IMR-90 (cell line): ENCODE data around the gene ATP2B2. TPM values are rescaled to one million over a fixed set of nuclear protein-coding genes. Genes with fewer than 3 reads are reported as not detected.

Source experiments
- ATAC-seq: fragments of 200-7000 bp; cut with Tn5 transposase; 2 replicates; pipeline ENCODE4 v1.9.1; 2020; ENCODE audit warnings: low read depth, mild to moderate bottlenecking, moderate library complexity
- BruUV-seq: library from RNA; stranded (reverse); fragments of 400-500 nt; replicated peaks from 2 replicates; lab custom pipeline; 2021; lab: Mats Ljungman, UMichigan
- CTCF ChIA-PET: fragments of 300-600 bp; formaldehyde crosslinking; extraction: SDS; loops from one replicate; lab custom pipeline; 2021; ENCODE audit warnings: antibody characterized with exemption; lab: Yijun Ruan, JAX
- POLR2A ChIA-PET: fragments of 300-600 bp; sonication (Branson Sonifier 250); formaldehyde crosslinking; loops from one replicate; lab custom pipeline; 2022; ENCODE audit warnings: antibody characterized with exemption; ENCODE audit not compliant: unreplicated experiment; lab: Charles Lee
- DNase-seq: peaks from one replicate; pipeline ENCODE4 v3.0.0; 2013
- H2AFZ ChIP-seq: replicated peaks from 2 replicates; pipeline ENCODE3; 2013; ENCODE audit warnings: low read length, mild to moderate bottlenecking; ENCODE audit not compliant: poor library complexity
- H2AK5ac ChIP-seq: 2 replicates; pipeline ENCODE4 v1.6.1; 2013; ENCODE audit warnings: low read depth, low read length, inconsistent platforms
- H2AK9ac ChIP-seq: replicated peaks from 2 replicates; pipeline ENCODE3; 2013; ENCODE audit warnings: mild to moderate bottlenecking, low read depth, low read length, moderate library complexity; ENCODE audit not compliant: poor library complexity
- H2BK120ac ChIP-seq: 2 replicates; pipeline ENCODE4 v1.6.1; 2013; ENCODE audit warnings: low read depth, low read length, inconsistent platforms
- H2BK15ac ChIP-seq: 3 replicates; pipeline ENCODE4 v1.6.1; 2013; ENCODE audit warnings: low read depth, low read length, inconsistent platforms
- H2BK20ac ChIP-seq: 2 replicates; pipeline ENCODE4 v1.6.1; 2013; ENCODE audit warnings: low read depth, mild to moderate bottlenecking, inconsistent platforms, low read length, moderate library complexity
- H2BK5ac ChIP-seq: 2 replicates; pipeline ENCODE4 v1.6.1; 2013; ENCODE audit warnings: mild to moderate bottlenecking, low read depth, low read length, inconsistent platforms; ENCODE audit not compliant: poor library complexity, severe bottlenecking
- H3K14ac ChIP-seq: replicated peaks from 2 replicates; pipeline ENCODE4 v1.6.1; 2013; ENCODE audit warnings: low read depth, low read length, inconsistent platforms
- H3K18ac ChIP-seq: 2 replicates; pipeline ENCODE4 v1.6.1; 2013; ENCODE audit warnings: low read depth, low read length, control low read depth
- H3K23ac ChIP-seq: 2 replicates; pipeline ENCODE4 v1.6.1; 2013; ENCODE audit warnings: low read depth, low read length, inconsistent platforms
- H3K27ac ChIP-seq: 2 replicates; pipeline ENCODE4 v1.5.1; 2013; ENCODE audit warnings: mild to moderate bottlenecking, control low read depth, low read length; ENCODE audit not compliant: insufficient read depth
- H3K27me3 ChIP-seq: 2 replicates; pipeline ENCODE4 v1.6.1; 2013; ENCODE audit warnings: low read length; ENCODE audit not compliant: control insufficient read depth, insufficient read depth
- H3K36me3 ChIP-seq: 2 replicates; pipeline ENCODE4 v1.6.1; 2013; ENCODE audit warnings: low read length, mixed read lengths; ENCODE audit not compliant: control insufficient read depth, insufficient read depth
- H3K4ac ChIP-seq: 2 replicates; pipeline ENCODE4 v1.6.1; 2013; ENCODE audit warnings: low read depth, low read length, inconsistent platforms
- H3K4me1 ChIP-seq: 2 replicates; pipeline ENCODE4 v1.6.1; 2013; ENCODE audit warnings: low read length, mixed read lengths; ENCODE audit not compliant: control insufficient read depth, insufficient read depth
- H3K4me2 ChIP-seq: 2 replicates; pipeline ENCODE4 v1.6.1; 2013; ENCODE audit warnings: low read depth, mild to moderate bottlenecking, control low read depth, low read length, moderate library complexity
- H3K4me3 ChIP-seq: 2 replicates; pipeline ENCODE4 v1.5.1; 2013; ENCODE audit warnings: low read depth, mild to moderate bottlenecking, control low read depth, low read length, moderate library complexity; ENCODE audit not compliant: insufficient read depth
- H3K56ac ChIP-seq: 2 replicates; pipeline ENCODE4 v1.6.1; 2013; ENCODE audit warnings: low read length, inconsistent platforms; ENCODE audit not compliant: insufficient read depth; ENCODE audit errors: extremely low read depth
- H3K79me1 ChIP-seq, 2 experiments: 2 replicates each; pipeline ENCODE4 v1.6.1; 2013; ENCODE audit warnings: low read length in 2 of 2, inconsistent platforms in 1 of 2, low read depth in 1 of 2
- H3K9ac ChIP-seq: 2 replicates; pipeline ENCODE4 v1.6.1; 2013; ENCODE audit warnings: low read depth, low read length, control low read depth
- H3K9me1 ChIP-seq: 2 replicates; pipeline ENCODE4 v1.6.1; 2013; ENCODE audit warnings: low read length, inconsistent platforms; ENCODE audit not compliant: insufficient read depth
- H3K9me3 ChIP-seq: 2 replicates; pipeline ENCODE4 v1.6.1; 2013; ENCODE audit warnings: low read length; ENCODE audit not compliant: control insufficient read depth, insufficient read depth
- H4K20me1 ChIP-seq: 2 replicates; pipeline ENCODE4 v1.6.1; 2013; ENCODE audit warnings: low read length, inconsistent platforms; ENCODE audit not compliant: insufficient read depth
- H4K5ac ChIP-seq: 2 replicates; pipeline ENCODE4 v1.6.1; 2013; ENCODE audit warnings: mild to moderate bottlenecking, low read depth, low read length, control low read depth
- H4K8ac ChIP-seq, 2 experiments: 2 replicates each; pipeline ENCODE4 v1.6.1; 2013; ENCODE audit warnings: low read depth in 2 of 2, low read length in 2 of 2, control low read depth in 1 of 2, inconsistent platforms in 1 of 2
- H4K91ac ChIP-seq: 2 replicates; pipeline ENCODE4 v1.6.1; 2013; ENCODE audit warnings: low read depth, low read length, inconsistent platforms; ENCODE audit not compliant: insufficient read depth
- CEBPB ChIP-seq: IDR thresholded peaks from 2 replicates; pipeline ENCODE4 v1.6.1; 2012; ENCODE audit warnings: low read depth, low read length, improper control_type of control experiment
- CHD1 ChIP-seq: IDR thresholded peaks from 2 replicates; pipeline ENCODE4 v1.6.1; 2012; ENCODE audit warnings: low read depth, low read length, improper control_type of control experiment
- ELK1 ChIP-seq: fragments of 150-350 bp; IDR thresholded peaks from 2 replicates; pipeline ENCODE4 v1.6.1; 2016; ENCODE audit warnings: low read depth, mild to moderate bottlenecking, low read length, moderate library complexity, borderline replicate concordance
- MAZ ChIP-seq: IDR thresholded peaks from 2 replicates; pipeline ENCODE4 v1.6.1; 2012; ENCODE audit warnings: low read depth, mild to moderate bottlenecking, low read length, improper control_type of control experiment, moderate library complexity, borderline replicate concordance
- MXI1 ChIP-seq: IDR thresholded peaks from 2 replicates; pipeline ENCODE4 v1.6.1; 2012; ENCODE audit warnings: low read depth, mild to moderate bottlenecking, low read length, moderate library complexity, borderline replicate concordance
- POLR2A ChIP-seq: IDR thresholded peaks from 2 replicates; pipeline ENCODE4 v1.6.1; 2012; ENCODE audit warnings: mild to moderate bottlenecking, low read depth, low read length
- RAD21 ChIP-seq: IDR thresholded peaks from 2 replicates; pipeline ENCODE4 v1.6.1; 2012; ENCODE audit warnings: low read length, improper control_type of control experiment
- RCOR1 ChIP-seq: IDR thresholded peaks from 2 replicates; pipeline ENCODE4 v1.6.1; 2012; ENCODE audit warnings: mild to moderate bottlenecking, low read length, improper control_type of control experiment; ENCODE audit not compliant: insufficient replicate concordance
- SMC3 ChIP-seq: fragments of 150-350 bp; IDR thresholded peaks from 2 replicates; pipeline ENCODE4 v1.6.1; 2016; ENCODE audit warnings: low read depth, mild to moderate bottlenecking, antibody characterized with exemption, low read length, moderate library complexity
- WGBS, 2 experiments: methylation state at CpG; one replicate each; pipeline versions ENCODE4 v1.1.5 to v1.1.7; 2013; ENCODE audit warnings: missing lambda C conversion rate in 2 of 2; ENCODE audit not compliant: insufficient read length in 1 of 2; ENCODE audit errors: extremely low coverage in 2 of 2; 5-methylcytosine and 5-hydroxymethylcytosine counted together
- dilution Hi-C: fragments of 300-500 bp; cut with HindIII; formaldehyde crosslinking; loops from one replicate; pipeline ENCODE4 v1.14.3; 2018; ENCODE audit warnings: low sequenced_read_pairs; ENCODE audit not compliant: unreplicated experiment
- in situ Hi-C: fragments of 300-500 bp; cut with MboI; formaldehyde crosslinking; loops from 3 replicates; pipeline ENCODE4 v1.14.3; 2019; ENCODE audit warnings: low sequenced_read_pairs, inconsistent platforms, mixed read lengths
- intact Hi-C: fragments of 100-400 bp; cut with micrococcal nuclease; formaldehyde crosslinking; loops from 2 replicates; pipeline ENCODE4 v1.10.0; 2022
- polyA plus RNA-seq, 3 experiments: library from polyadenylated mRNA; depleted of rRNA; stranded (reverse); fragments of >200 nt; gene quantifications; 2 replicates each; pipeline ENCODE4 v1.2.3, GENCODE V29; 2012; ENCODE audit warnings: low replicate concordance in 1 of 3
- total RNA-seq: library from RNA; depleted of rRNA; stranded (reverse); fragments of >200 nt; gene quantifications from 2 replicates; pipeline ENCODE4 v1.2.3, GENCODE V29; 2012

The ATP2B2 gene
- total and polyA plus RNA-seq, 2 of the 4 experiments (the other 2 are of a cell fraction), result under 0.01 to 0.02 TPM

GRCh38 chr3:10513306-10513705 lies 7.9 kb upstream of the ATP2B2 start:
- Histone ChIP-seq H4K20me1 (no peaks in the 10 kb centered on the region), H3K14ac (no peak overlapping the region), H2AFZ (peak overlapping the region; percentile 24), H3K9me3 (no peaks in the 10 kb centered on the region), H3K4ac (no peak overlapping the region), H2BK120ac (no peak overlapping the region), H4K91ac (no peak overlapping the region), H3K4me3 (no peak overlapping the region), H3K18ac (no peak overlapping the region), H2BK15ac (no peak overlapping the region), H3K9me1 (no peaks in the 10 kb centered on the region; the same call in 1 of the 2 replicates), H2AK9ac (peak overlapping the region; percentile 10), H3K9ac (no peak overlapping the region), H3K79me1 (no peaks in the 10 kb centered on the region), H3K56ac (no peak overlapping the region), H3K27ac (no peak overlapping the region), H3K36me3 (no peaks in the 10 kb centered on the region), H4K5ac (no peak overlapping the region), H4K8ac (no peak overlapping the region), H2BK20ac (no peak overlapping the region), H3K4me2 (no peak overlapping the region), H2AK5ac (no peak overlapping the region), H2BK5ac (no peak overlapping the region), H3K27me3 (peaks cover 26% of the 10 kb centered on the region), H3K4me1 (peaks cover 2% of the 10 kb centered on the region; the same call in 1 of the 2 replicates), H3K23ac (no peak overlapping the region)
- WGBS, 2 experiments, result 80% methylated on average over 7 of the region's 8 CpGs; no CpG with 5 or more reads in 1 of the 2 experiments
- intact Hi-C loops (no loop called here), in situ Hi-C loops (no loop called here), dilution Hi-C loops (no loop called here)
- ATAC-seq (no peak), DNase-seq (no peak)
- ChIA-PET CTCF (no interaction called here), POLR2A (no interaction called here)
- no TSS peak for BruUV-seq
- TF ChIP-seq MAZ, result no peak
- TF ChIP-seq RCOR1, result no peak
- TF ChIP-seq POLR2A, result no peak
- no peak for TF ChIP-seq MXI1
- no peak for TF ChIP-seq RAD21
- no peak for TF ChIP-seq ELK1
- TF ChIP-seq CEBPB, result no peak
- no peak for TF ChIP-seq SMC3
- no peak for TF ChIP-seq CHD1
